ENCODE results near the gene COL6A3.
A peak's percentile ranks its signal among the peaks of the same experiment; 100 is the strongest.

Gene COL6A3

GRCh38 chr2:237298151-237299118, 115.5 kb downstream of the COL6A3 start:
- DNase-seq (ENCODE audit: low read depth in 4 of 4, low spot score in 1 of 4), result no peak

- no peak for DNase-seq (ENCODE audit: low read depth in 4 of 4, low spot score in 1 of 4)
Observed at GRCh38 chr2:237297421-237298150, 116.4 kb downstream of the COL6A3 start.

GRCh38 chr2:237296756-237297155, 117.2 kb downstream of the COL6A3 start:
- no peak for DNase-seq (ENCODE audit: low read depth in 4 of 4, low spot score in 1 of 4)

GRCh38 chr2:237295889-237296480, 118.0 kb downstream of the COL6A3 start:
- DNase-seq (ENCODE audit: low read depth in 4 of 4, low spot score in 1 of 4), result no peak

GRCh38 chr2:237294460-237294859, 119.5 kb downstream of the COL6A3 start:
- no peak for DNase-seq (ENCODE audit: low read depth in 4 of 4, low spot score in 1 of 4)

- DNase-seq (ENCODE audit: low read depth in 4 of 4, low spot score in 1 of 4), result no peak
Observed at GRCh38 chr2:237293978-237294377, 120.0 kb downstream of the COL6A3 start.

GRCh38 chr2:237291138-237291792, 122.7 kb downstream of the COL6A3 start:
- peak in 3 of 4 experiments; percentile 1 to 28 (median 10) for DNase-seq (ENCODE audit: low read depth in 4 of 4, low spot score in 1 of 4)

- no peak for DNase-seq (ENCODE audit: low read depth in 4 of 4, low spot score in 1 of 4)
Observed at GRCh38 chr2:237290261-237290660, 123.7 kb downstream of the COL6A3 start.

- DNase-seq (ENCODE audit: low read depth in 4 of 4, low spot score in 1 of 4), result no peak
Observed at GRCh38 chr2:237289139-237289538, 124.8 kb downstream of the COL6A3 start.

- no peak for DNase-seq (ENCODE audit: low read depth in 4 of 4, low spot score in 1 of 4)
Observed at GRCh38 chr2:237287872-237288271, 126.1 kb downstream of the COL6A3 start.

- DNase-seq (ENCODE audit: low read depth in 4 of 4, low spot score in 1 of 4), result no peak
Observed at GRCh38 chr2:237283131-237283928, 130.6 kb downstream of the COL6A3 start.

- no peak for DNase-seq (ENCODE audit: low read depth in 4 of 4, low spot score in 1 of 4)
Observed at GRCh38 chr2:237282568-237283128, 131.3 kb downstream of the COL6A3 start.

GRCh38 chr2:237281836-237282306, 132.1 kb downstream of the COL6A3 start:
- DNase-seq (ENCODE audit: low read depth in 4 of 4, low spot score in 1 of 4), result no peak

GRCh38 chr2:237280939-237281338, 133.0 kb downstream of the COL6A3 start:
- no peak for DNase-seq (ENCODE audit: low read depth in 4 of 4, low spot score in 1 of 4)

- DNase-seq (ENCODE audit: low read depth in 4 of 4, low spot score in 1 of 4), result no peak
Observed at GRCh38 chr2:237280229-237280628, 133.7 kb downstream of the COL6A3 start.

- DNase-seq (ENCODE audit: low read depth in 4 of 4, low spot score in 1 of 4), result no peak
Observed at GRCh38 chr2:237279012-237279768, 134.8 kb downstream of the COL6A3 start.

GRCh38 chr2:237278568-237278967, 135.4 kb downstream of the COL6A3 start:
- no peak for DNase-seq (ENCODE audit: low read depth in 4 of 4, low spot score in 1 of 4)

GRCh38 chr2:237276716-237277490, 137.1 kb downstream of the COL6A3 start:
- no peak for DNase-seq (ENCODE audit: low read depth in 4 of 4, low spot score in 1 of 4)

Measured in stimulated activated CD4-positive, alpha-beta T cell treated with anti-CD3 and anti-CD28 coated beads, Interleukin-1b, Interleukin-23, amount 100 ng/mL, for 24 hours (primary cell).